Thyroid gland (tissue), 4 donors: Measurements from ENCODE around the gene TP73. TPM values are rescaled to one million over a fixed set of nuclear protein-coding genes. Genes with fewer than 3 reads are reported as not detected.

ENCODE experiments used
- DNase-seq, 2 donors: peaks; one replicate each; pipeline ENCODE4 v3.0.0-alpha.2; 2019
- H3K27ac ChIP-seq, 3 donors: fragments of 200-600 bp; sonication (generic); 1 replicate in 2 of 3; 2 replicates in 1 of 3; pipeline ENCODE4 v1.5.1; 2016 to 2019; ENCODE audit warnings: mild to moderate bottlenecking in 1 of 3, moderate library complexity in 1 of 3
- H3K27me3 ChIP-seq: fragments of 200-600 bp; sonication (generic); one replicate; pipeline ENCODE4 v1.5.1; 2019
- H3K36me3 ChIP-seq, 2 donors: fragments of 200-600 bp; sonication (generic); one replicate each; pipeline ENCODE4 v1.5.1; 2016 to 2019
- H3K4me1 ChIP-seq, 2 donors: fragments of 200-600 bp; sonication (generic); one replicate each; pipeline ENCODE4 v1.5.1; 2017 to 2019
- H3K4me3 ChIP-seq, 3 donors: fragments of 200-600 bp; sonication (generic); replicated peaks in 1 of 3; 1 replicate in 2 of 3; 2 replicates in 1 of 3; pipeline ENCODE4 v1.5.1; 2016; ENCODE audit warnings: mild to moderate bottlenecking in 1 of 3
- H3K9me3 ChIP-seq: fragments of 200-600 bp; sonication (generic); one replicate; pipeline ENCODE4 v1.5.1; 2017
- POLR2A ChIP-seq, 2 donors: fragments of 450-650 bp; IDR thresholded peaks; one replicate each; pipeline ENCODE4 v1.6.1; 2017; ENCODE audit warnings: antibody characterized with exemption in 2 of 2, mild to moderate bottlenecking in 2 of 2, moderate library complexity in 1 of 2
- WGBS, 2 donors: methylation state at CpG; one replicate each; pipeline ENCODE4 v1.1.5; 2017; 5-methylcytosine and 5-hydroxymethylcytosine counted together
- intact Hi-C: fragments of 100-400 bp; cut with DNase I; formaldehyde crosslinking; loops from one replicate; pipeline ENCODE4 v1.15.1; 2023
- total RNA-seq, 4 donors: library from RNA; depleted of rRNA; stranded (reverse); fragments of >200 nt; gene quantifications; one replicate each; pipeline ENCODE4 v1.2.3, GENCODE V29; 2016
- TF ChIP-seq, protein P1 (sequence below), 6 experiments: fragments of 200-600 bp in 3 of 6; fragments of 450-650 bp in 3 of 6; sonication (generic) in 3 of 6; IDR thresholded peaks; one replicate each; pipeline ENCODE4 v1.5.1; 2016 to 2019; ENCODE audit warnings: antibody characterized with exemption in 6 of 6, mild to moderate bottlenecking in 2 of 6, inconsistent platforms in 1 of 6, moderate library complexity in 1 of 6

The TP73 gene
- total RNA-seq, 4 donors from 2014 or later = 0.33 to 0.49 TPM; not detected in 2

DNA sequence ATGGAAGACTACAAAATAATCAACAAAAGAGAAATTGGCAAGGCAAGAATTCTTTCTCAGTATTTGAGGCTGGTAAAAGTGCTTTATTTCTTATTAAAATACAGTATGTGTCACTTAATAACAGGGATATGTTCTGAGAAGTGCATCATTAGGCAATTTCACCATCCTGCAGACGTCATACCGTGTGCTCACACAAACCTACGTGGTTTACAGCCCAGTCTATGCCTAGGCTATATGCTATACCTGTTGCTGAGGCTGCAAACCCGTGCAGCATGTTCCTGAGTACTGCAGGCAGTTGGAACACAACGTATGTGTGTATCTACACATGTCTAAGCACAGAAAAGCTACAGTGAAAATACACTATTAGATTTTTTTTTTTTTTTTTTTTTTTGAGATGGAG is 97.2 kb downstream of the TP73 start:
- Histone ChIP-seq H3K4me3 (no peak overlapping the region), H3K9me3 (no peaks in the 10 kb centered on the region), H3K27me3 (no peaks in the 10 kb centered on the region), H3K36me3 (no peaks in the 10 kb centered on the region), H3K27ac (no peak overlapping the region), H3K4me1 (peaks cover 26 to 30% of the 10 kb centered on the region in 2 donors)
- no peak for TF ChIP-seq POLR2A (IDR thresholded peaks at IDR 0.05)
- TF ChIP-seq, protein P1, sequence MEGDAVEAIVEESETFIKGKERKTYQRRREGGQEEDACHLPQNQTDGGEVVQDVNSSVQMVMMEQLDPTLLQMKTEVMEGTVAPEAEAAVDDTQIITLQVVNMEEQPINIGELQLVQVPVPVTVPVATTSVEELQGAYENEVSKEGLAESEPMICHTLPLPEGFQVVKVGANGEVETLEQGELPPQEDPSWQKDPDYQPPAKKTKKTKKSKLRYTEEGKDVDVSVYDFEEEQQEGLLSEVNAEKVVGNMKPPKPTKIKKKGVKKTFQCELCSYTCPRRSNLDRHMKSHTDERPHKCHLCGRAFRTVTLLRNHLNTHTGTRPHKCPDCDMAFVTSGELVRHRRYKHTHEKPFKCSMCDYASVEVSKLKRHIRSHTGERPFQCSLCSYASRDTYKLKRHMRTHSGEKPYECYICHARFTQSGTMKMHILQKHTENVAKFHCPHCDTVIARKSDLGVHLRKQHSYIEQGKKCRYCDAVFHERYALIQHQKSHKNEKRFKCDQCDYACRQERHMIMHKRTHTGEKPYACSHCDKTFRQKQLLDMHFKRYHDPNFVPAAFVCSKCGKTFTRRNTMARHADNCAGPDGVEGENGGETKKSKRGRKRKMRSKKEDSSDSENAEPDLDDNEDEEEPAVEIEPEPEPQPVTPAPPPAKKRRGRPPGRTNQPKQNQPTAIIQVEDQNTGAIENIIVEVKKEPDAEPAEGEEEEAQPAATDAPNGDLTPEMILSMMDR (IDR thresholded peaks at IDR 0.05) = no peak
- WGBS, 2 donors = 70 to 77% methylated on average over 5 of the region's 5 CpGs
- no peak for DNase-seq
- intact Hi-C loops = no loop called here

DNA sequence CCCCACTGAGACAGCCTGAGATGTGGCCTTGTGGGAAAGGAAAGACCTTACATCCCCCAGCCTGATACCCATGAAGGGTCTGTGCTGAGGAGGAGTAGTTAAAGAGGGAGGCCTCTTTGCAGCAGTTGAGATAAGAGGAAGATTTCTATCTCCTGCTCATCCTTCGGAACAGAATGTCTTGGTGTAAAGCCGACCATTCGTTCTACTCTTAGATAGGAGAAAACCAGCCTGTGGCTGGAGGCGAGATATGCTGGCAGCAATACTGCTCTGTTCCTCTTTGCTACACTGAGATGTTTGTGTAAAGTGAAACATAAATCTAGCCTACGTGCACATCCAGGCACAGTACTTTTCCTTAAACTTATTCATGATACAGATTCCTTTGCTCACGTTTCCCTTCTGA is 98.4 kb downstream of the TP73 start:
- Histone ChIP-seq H3K4me3 (no peak overlapping the region), H3K27ac (no peak overlapping the region), H3K4me1 (peaks cover 26 to 30% of the 10 kb centered on the region in 2 donors), H3K36me3 (no peaks in the 10 kb centered on the region), H3K27me3 (no peaks in the 10 kb centered on the region), H3K9me3 (no peaks in the 10 kb centered on the region)
- TF ChIP-seq POLR2A (IDR thresholded peaks at IDR 0.05) = no peak
- TF ChIP-seq, protein P1 (IDR thresholded peaks at IDR 0.05) = no peak
- 83 to 86% methylated on average over 6 of the region's 6 CpGs for WGBS, 2 donors
- intact Hi-C loops = no loop called here
- no peak for DNase-seq

DNA sequence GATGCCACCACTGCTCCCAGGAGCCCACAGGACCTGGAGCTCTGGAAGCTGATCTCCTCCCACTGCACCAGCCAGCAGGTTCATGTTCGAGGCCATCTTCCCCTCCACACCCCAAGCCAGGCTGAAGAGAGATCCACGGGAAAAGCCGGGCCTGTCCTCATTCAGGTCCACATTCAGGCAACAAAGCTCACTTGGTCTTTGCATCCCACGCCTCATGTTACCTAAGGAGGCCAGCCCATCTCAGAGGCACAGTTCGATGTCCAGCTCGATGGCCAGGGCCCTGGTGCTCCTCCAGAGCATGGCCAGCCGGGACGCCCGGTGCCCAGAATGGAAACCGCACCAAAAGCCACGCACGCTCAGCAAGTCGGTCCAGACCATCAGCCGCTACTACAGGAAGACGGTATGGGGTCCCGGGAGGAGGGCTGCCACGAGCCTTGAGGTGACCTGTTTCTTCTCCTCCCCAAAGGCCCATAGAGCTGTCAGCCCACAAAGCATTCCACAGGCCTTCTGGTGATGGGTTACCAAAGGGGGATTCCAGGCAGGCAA is 100.2 kb downstream of the TP73 start, which contains the start of gene CCDC27:
CCDC27 (plus strand) TSS at position 51 of the 546 bp plus-strand sequence; CDS start at position 83, 32 bp downstream.
- DNase-seq = no peak
- WGBS, 2 donors = 84 to 89% methylated on average over 7 to 14 of the region's 17 CpGs

DNA sequence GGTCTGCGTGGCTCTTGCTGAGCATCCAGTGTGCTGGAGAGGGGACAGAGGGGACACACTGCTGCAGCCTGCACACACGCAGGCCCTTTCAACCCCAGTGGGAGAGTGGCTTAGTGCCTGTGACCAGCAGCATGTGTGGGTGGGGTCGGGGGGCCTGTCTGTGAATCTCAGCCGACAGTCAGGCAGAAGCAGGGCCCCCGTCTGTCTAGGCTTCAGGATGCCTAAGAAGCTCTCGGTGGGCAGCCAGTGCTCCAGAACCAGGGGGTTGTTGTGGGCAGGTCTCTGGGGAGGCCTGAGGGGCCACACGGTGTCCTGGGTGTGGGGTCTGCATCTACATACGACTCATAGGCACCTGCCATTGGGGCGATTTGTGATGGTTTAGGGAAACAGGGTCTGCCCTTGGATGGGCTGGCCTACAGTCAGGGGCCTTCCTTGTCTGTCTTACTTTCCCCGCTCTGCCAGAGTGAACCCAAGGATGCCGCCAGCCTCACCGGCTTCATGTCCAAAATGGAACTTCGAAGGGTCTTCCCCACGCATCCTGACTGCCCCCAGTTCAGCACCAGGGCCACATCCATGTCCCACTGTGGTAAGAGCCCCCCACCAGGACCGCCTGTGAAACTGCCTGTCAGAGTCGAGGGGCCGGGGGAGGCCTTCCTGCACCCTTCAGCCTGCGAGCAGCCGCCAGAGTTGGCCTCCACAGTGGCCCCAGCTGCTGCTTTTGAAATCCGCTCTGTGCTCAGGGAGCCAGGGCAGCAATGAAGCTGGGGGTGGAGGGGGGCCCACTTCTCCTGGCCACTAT is 101.5 kb downstream of the TP73 start:
- no peak overlapping the region for H3K27ac ChIP-seq
- H3K9me3 ChIP-seq = no peaks in the 10 kb centered on the region
- H3K27me3 ChIP-seq = no peaks in the 10 kb centered on the region
- no peak for DNase-seq
- peaks cover 8 to 9% of the 10 kb centered on the region in 2 donors for H3K4me1 ChIP-seq
- TF ChIP-seq POLR2A (IDR thresholded peaks at IDR 0.05) = no peak
- TF ChIP-seq, protein P1 (IDR thresholded peaks at IDR 0.05) = no peak
- no peaks in the 10 kb centered on the region for H3K36me3 ChIP-seq
- H3K4me3 ChIP-seq = no peak overlapping the region
- intact Hi-C loops = no loop called here
- WGBS, 2 donors = 84 to 93% methylated on average over 10 to 13 of the region's 20 CpGs

More for the DNA sequence above, 100.2 kb downstream of the TP73 start, which contains the start of gene CCDC27:
- Histone ChIP-seq H3K27ac (no peak within 1 kb of the TSS), H3K27me3 (no peaks in the 10 kb centered on the region), H3K36me3 (no peaks in the 10 kb centered on the region), H3K9me3 (no peaks in the 10 kb centered on the region), H3K4me1 (peaks cover 18 to 19% of the 10 kb centered on the region in 2 donors), H3K4me3 (no peak within 1 kb of the TSS)
- intact Hi-C loops = no loop called here
- no peak for TF ChIP-seq POLR2A (IDR thresholded peaks at IDR 0.05)
- TF ChIP-seq, protein P1 (IDR thresholded peaks at IDR 0.05) = no peak

DNA sequence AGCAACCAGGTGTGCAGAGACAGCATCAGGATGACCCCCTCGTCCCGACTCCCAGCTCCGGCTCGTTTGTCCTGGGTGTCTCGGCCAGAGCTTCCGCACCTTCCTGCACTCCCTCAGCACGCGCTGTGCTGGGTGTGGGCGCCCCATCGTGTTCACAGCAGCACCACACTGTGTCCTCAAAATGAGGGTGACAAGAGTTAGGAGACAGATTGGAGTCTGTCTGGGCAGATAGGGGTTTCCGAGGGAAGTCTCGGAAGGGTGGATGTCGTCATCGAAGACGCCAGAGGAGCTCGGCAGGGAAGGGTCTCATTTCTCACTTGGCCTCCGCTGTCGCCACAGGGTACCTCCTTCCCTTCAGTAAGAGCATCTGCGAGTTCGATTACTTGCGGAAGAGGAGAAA is 104.1 kb downstream of the TP73 start:
- H3K27me3 ChIP-seq = no peaks in the 10 kb centered on the region
- TF ChIP-seq, protein P1 (IDR thresholded peaks at IDR 0.05) = no peak
- no peak for TF ChIP-seq POLR2A (IDR thresholded peaks at IDR 0.05)
- no peaks in the 10 kb centered on the region for H3K9me3 ChIP-seq
- DNase-seq = no peak
- WGBS, 2 donors = 87 to 89% methylated on average over 21 of the region's 21 CpGs
- no peaks in the 10 kb centered on the region for H3K36me3 ChIP-seq
- no peak overlapping the region for H3K27ac ChIP-seq
- intact Hi-C loops = no loop called here
- no peaks in the 10 kb centered on the region for H3K4me1 ChIP-seq
- no peak overlapping the region for H3K4me3 ChIP-seq
